NCI-H524 treated with DMSO at 0.1 percent for 48 hours (cell line): ENCODE measurements around the gene GK.
"Not testable (repeated sequence)": the region's sequence is repeated elsewhere in the genome, so short reads cannot be mapped to it uniquely, and the experiment has no call there.

Experiments used
- DNase-seq: peaks from one replicate; lab custom pipeline; 2025; lab: John Stamatoyannopoulos, UW

GK gene

DNA sequence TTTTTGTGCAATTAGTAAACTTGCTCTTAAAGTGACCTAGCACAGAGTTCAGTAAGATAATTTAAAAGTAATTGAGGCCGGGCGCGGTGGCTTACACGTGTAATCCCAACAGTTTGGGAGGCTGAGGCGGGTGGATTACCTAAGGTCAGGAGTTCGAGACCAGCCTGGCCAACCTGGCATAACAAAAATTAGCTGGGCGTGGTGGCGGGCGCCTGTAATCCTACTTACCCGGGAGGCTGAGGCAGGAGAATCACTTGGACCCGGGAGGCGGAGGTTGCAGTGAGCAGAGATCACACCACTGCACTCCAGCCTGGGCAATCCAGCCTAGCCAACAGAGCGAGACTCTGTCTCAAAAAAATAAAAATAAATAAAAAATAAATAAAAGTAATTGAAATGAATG is 1.2 kb downstream of the GK start:
- not testable (repeated sequence) for DNase-seq

DNA sequence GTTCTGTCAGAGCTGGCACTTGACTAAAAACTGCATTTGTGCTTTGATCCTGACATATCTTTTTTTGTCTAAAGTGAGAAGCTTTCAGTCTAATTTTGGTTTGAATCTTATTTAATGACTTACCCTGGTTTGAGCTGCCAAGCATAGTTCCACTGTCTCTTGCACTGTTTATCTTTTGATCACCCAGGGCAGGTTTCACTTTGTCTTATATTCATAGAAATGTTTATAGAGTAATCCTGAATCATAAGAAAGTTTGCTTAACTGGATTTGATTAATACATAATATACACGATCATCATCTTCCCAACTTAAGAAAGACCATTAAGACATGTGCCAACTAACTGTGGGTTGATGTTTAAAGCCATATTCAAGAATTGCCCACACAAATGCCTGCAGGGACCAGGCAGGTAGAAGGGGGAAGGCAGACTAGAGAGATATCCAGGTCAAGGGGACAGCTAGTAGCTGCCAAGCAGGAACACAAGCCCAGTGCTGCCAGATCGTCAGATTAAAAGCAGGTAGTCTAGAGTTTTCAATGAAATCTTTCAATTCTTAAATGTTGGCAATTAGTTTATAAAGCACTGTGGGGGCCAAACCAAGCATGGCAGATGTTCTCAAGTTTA is 1.9 kb downstream of the GK start:
- DNase-seq = no peak

DNA sequence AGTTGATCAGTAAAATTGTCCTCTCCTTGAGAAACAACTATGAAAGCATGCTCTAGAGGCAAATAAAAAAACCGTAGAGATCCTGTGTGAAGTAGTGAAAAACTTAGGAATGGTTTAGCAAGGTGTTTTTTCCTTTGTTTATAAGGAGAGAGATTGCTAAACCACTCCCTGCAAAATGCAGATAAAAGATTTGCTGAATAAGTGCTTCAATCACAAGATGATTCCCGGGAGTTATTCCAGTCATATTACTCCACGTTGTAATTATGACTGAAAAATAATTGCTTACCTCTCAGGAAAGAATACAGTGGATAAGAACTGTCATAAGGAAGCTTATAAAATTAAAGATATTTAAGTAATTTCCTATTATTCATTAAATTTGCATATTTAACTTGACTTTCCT is 2.8 kb downstream of the GK start:
- DNase-seq = no peak

DNA sequence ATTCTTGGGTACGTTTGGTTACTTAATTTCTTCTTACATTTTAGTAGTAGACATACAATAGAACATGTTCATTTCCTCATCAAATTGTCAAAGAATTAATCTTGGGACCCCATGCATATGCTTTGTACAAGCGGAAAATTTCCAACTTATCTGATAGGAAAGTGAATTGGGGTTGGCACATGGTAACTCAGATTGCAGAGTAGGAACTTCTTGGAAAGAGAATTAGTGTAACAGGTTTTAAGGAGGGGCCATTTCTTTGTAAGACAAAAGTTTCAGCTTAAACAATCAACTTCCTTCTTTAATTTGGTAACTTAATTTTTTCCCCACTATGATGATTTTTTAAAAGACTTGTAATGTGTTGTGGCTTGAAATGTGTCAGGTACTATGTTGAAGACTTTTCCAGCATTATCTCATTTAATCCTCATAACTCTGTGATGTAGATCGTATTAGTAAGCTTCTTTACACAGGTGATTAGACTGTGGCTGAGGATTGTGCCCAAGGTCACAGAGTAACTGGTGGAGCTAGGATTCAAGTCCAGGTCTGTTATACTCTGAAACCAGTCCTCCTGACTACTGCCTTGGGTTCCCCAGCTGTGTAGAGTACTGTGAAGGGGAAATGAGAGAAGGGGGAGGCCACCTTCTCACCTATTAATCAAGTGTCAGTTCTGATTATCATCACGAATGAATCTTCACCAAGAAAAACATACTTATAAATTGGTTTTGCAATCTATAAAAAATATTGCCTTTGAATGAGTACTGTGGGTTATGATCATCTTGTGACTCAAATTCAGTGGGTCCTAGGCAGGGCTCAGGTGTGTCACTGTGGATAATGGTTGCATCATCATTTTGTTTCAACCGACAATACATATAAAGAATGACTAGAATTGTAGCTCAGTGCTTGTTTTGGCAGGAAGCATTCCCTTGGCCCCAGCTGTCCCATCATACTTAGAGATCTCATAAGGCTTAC is 4.3 kb downstream of the GK start:
- no peak for DNase-seq

DNA sequence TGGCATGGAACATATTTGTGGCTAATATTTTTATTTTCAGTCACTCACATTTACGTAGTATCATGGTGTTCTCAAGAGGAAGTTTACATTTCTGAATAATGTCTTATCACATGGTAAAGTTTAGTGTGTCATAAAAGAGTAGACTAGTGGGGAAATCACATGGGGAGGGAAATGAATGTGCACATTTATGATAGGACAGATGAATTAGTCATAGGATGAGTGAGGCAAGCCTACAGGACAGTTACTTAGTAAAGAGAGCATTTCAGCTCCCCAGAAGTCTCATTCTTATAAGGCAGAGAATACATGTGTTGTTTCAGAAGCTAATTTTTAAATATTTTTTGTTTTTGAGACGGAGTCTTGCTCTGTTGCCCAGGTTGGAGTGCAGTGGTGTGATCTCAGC is 6.2 kb downstream of the GK start:
- DNase-seq = no peak

DNA sequence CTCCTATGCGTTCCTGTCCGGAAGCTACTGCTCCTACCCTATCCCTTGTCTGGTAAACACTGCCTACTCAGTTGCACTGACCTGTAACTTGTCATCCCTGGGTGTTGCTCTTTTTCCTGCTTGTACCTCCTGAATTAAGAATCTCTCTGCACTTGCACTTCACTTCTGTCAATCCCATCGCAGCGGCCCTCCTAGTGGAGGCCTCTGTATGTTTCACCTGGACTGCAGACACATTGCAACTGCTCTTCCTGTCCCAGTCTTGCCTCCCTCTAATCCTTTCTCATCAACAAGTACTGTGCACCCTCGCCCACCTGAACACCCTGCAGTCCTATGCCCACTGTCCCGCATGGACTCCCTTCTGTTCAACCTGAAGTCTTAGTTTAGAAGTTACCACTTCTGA is 8.0 kb downstream of the GK start:
- no peak for DNase-seq

DNA sequence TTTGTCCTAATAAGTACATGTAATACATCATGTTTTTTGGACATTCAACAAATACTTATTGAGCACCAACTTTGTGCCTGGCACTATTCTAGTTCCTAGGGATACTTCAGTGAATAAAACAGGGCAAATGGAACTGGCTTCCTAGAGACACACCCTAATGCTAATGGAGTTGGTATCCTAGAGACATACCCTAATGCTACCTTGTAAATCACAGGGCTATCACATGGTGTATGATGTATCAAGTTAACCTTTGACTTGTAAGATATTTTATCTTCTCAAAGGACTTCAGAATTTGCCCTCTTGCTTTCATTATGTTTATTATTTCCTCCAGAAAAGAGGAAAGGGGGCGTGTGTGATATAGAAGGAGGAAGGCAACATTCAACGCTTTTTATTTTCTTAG is 10.1 kb downstream of the GK start:
- DNase-seq = no peak

DNA sequence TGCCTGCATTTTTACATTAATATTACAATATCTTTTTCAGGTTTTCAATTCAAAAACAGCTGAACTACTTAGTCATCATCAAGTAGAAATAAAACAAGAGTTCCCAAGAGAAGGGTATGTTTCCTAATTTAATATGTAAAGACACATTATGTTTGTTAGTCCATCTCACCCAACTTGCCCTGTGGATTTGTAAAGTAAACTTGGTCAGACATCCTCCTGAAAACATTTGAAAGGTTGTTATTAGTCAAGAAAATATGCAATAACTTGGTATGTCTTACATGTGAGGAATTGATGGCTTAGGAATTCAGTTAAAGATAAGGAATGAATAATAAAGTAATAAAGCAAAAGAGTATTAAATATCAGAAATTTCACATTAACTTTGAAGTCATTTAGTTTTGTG is 12.2 kb downstream of the GK start:
- DNase-seq = no peak

DNA sequence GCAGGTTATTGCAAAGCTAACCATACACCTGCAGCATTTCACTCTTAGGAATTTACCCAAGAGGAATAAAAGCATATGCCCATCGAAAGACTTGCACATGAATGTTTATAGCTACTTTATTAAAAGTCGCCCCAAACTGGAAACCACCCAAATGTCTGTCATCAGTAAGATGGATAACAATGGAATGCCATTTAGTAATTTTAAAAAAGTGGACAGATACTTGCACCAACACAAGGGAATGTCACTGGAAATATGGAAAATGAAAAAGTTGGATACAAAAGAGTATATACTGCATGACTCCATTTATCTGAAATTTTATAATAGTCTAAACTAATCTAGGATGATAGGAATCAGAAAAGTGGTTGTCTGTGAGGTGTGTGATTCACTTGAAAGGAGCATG is 12.9 kb downstream of the GK start:
- no peak for DNase-seq

DNA sequence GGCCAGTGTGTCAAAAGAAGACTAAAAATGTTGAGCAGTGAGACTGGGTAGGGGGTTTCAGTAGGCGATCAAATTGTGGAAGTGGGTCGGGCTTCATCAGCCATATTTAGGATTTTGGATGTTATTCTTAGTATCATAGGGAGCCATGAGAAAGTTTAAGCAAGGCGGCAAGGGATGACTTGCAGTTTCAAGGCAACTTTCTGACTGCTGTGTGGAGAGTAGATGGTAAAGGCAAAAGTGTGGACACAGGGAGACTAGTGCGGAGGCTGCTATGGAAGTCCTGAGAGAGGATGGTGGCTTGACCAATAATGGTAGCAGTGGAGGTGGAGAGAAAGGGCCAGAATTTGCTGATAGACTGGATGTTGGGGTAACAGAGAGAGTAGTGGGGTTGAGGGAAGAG is 15.4 kb downstream of the GK start:
- DNase-seq = no peak

DNA sequence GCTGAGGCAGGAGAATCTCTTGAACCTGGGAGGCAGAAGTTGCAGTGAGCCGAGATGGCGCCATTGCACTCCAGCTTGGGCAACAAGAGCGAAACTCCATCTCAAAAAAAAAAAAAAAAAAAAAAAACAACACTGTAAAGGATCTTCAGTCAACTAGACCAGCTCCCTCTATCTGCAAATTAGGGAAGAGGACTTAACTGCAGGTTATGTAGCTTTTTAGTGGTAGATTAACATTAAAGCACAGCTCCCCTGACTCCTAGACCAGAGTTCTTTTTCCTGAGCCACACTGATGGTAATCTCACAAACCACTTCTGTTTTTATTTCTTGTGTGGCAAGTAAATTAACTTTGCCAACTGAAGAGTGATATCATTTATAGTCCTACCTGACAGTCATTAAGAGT is 18.0 kb downstream of the GK start:
- DNase-seq = not testable (repeated sequence)

DNA sequence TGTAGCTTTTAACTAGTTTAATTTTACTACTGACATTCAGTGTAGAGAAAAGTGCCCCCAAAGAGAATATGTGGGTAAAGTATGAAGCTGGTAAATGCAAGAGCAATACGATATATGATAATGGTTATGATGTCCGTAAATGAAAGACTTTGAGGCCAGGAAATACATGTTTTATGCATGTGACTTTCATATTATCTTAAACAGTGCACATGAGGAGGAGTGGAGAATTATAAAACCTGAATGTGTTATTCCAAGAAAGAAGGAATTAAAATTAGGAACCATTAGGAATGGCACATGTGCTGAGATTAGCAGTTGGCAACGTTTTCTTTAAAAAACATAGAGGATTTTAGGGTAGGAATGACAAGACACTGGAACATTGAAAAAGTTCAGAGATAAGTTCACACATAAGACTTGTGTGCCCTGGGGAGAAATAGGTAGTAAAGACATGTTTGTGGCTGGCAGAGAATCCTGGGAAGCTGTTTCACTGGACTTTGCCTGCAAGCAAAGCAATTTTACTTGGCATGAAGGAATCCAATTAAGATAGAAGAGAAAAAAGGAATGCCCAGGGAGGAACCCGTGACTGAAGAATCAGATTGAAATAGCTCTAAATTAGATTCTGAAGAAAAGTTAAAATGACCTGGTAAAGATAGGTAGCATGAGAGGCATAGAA is 20.0 kb downstream of the GK start:
- DNase-seq = no peak

DNA sequence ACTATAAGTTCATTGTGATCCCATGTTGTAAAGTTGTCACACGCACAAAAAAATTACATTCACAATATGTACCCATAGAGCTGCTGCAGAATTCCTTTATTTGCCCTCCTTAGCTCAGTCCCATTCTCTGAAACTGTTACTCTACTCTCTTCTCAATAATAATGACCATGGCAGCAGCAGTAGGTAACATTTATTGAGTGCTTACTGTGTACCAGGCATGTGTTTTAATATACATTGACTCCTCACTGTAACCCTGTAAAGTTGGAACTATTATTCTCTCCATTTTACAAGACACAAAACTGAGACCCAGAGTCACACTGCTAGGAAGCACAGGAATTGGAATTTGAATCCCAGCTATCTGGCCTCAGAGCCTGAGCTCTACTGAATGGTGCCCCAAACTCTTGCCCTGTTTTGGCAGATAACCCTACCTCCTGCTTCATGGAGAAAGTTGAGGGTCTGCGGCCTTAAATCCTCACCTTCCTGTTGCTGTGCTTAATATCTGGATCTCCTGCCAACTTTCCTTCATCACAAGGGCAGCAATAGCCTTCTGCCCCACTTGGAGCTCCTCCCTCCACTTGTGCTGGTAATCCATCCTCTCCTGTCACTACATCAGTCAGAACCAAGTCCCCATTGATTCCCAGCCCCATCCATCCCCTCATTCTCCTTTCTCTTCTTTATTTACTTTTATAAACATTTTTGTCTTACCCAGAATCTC is 20.8 kb downstream of the GK start:
- no peak for DNase-seq

DNA sequence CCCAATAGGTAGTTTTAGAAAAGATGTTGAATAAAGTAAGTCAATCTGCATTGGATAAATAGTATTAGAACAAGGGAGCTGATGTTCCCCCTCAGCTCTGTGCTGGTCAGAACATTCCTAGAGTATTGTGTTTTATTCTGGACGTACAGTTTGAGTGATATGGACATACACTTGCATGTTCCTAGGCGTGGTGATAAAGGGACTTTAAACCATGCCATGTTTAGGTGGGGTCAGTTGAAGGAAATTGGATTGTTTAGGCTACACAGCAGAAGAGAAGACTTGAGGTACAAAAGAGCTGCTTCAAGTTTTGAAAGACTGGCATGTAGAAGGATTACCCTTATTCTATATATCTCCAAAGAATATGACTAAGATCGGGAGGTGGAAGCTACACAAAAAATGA is 21.6 kb downstream of the GK start:
- no peak for DNase-seq

DNA sequence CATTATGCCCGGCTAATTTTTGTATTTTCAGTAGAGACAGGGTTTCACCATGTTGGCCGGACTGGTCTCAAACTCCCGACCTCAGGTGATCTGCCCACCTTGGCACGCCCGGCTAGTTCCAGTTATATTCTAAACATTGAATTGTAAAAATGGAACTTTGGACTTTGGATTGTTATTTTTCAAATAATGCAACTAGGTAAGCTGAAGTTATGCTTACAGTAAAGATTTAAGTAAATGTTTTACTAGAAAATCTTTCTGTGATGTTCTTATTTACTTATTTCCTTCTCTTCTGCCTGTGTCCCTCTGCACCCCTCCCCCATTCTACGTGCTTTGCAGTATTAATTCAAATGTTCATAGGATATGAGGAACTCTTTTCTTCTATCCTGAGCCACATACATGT is 26.1 kb downstream of the GK start:
- no peak for DNase-seq

DNA sequence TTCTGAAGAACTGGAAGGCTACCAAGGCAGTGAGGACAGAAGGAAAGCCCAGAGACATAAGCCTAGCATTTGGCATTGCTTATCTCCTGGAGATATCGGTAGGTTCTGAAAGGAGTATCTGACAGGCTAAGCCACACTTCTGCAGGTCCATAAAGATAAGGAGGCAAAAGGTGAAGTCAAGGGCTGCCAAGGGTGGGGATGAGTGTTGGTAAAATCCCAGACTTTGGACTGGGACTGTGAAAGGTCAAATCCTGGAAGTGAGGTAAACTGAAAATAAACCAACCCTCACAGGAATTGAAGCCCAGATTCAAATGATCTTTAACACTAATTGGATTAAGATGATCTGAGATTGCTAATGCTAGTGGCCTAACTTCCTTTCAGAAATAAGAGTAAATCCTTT is 27.4 kb downstream of the GK start:
- DNase-seq = no peak

DNA sequence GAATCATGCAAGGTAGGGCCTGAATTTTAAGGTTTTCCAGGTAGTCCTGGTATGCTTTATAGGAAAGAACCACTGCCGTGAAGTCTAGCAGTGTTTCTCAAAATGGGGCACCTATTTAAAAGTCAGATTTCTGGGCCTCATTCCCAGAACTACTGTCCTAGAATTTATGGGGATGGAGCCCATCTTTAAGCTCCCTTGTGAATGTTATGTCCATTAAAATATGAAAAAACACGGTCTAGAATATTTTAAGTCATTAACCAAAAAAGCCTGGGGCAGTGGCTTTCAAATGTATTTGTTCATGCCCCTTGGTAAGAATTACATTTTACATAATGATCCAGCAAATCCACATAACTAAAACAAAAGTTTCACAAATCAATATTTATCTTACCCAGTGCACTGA is 35.4 kb downstream of the GK start:
- DNase-seq = no peak

DNA sequence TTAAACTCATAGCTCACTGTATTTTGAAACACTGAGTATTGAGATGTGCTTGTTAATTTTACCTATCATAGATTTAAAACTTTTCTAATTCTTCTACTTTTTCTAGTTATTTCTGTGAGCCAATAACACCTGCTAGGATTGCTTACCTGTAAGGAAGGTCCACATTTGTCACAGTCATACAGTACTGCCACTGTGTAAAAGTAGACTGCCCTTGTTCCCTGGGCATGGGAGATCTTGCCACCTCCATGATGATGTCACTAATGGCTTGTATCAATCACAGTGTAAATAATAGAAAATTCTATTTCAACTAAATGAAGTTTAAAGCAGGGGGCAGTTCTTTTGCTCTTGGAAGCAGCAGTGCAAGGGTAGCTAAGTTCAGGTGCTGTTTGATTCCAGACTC is 35.9 kb downstream of the GK start:
- DNase-seq = no peak

DNA sequence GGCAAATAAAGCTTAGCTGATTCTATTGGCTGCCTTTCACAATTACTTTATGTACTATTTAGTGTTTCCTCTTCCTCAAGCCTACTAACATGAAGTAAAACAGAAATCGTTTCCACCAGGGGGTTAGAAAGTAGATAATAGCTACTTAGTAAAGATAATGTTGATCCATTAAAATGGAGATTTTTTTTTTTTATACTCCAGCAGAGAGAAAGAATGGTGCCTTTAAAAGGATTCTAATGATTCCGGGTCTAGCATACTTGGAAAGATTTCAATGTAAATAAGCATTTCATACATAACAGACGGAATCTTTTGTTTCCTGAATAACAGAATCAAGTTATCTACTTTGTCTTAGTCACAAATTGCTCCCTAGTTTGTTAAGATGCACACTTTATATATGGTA is 37.1 kb downstream of the GK start:
- no peak for DNase-seq

DNA sequence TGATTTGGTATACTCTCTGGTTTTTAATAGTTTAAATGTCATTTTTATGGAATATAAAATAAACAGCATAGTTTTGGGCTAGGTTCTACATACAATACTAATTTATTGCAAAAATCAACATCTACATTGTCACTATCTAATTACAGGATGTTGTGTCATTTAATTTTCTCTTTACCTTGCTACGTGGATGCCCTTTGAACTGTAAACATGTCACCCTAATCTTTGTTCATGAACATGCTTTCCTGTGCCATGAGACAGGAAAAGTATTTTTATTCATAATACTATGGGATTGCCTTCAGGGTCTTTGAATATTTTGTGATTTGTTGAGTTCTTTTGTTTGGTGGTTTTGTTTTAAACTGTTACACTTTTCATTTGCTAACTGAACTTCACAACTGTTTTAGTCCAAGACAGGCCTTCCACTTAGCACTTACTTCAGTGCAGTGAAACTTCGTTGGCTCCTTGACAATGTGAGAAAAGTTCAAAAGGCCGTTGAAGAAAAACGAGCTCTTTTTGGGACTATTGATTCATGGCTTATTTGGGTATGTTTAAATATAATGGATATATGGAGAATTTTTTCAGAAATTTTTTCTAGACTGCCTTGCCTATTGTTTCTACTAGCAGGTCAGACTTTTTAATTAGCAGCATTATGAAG is 40.9 kb downstream of the GK start:
- DNase-seq = no peak

DNA sequence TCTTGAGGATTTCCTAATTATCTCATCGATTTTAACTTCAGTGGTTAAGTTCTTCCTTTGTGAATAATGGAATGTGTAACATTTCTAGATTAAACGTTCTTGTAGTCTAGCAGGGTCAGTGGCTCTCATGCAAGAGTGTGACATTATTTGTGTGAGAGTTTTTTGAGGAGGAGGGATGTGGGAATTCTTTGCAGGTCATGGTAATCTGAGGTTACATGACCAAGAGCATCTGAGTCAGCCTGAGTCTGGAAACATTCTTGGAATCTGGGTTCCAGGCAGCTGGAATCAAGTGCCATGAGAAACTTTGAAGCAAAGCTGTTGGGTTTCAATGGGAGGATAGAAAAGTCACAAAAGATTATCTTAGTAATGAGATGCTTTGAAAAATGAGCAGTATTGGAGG is 49.5 kb downstream of the GK start:
- no peak for DNase-seq

DNA sequence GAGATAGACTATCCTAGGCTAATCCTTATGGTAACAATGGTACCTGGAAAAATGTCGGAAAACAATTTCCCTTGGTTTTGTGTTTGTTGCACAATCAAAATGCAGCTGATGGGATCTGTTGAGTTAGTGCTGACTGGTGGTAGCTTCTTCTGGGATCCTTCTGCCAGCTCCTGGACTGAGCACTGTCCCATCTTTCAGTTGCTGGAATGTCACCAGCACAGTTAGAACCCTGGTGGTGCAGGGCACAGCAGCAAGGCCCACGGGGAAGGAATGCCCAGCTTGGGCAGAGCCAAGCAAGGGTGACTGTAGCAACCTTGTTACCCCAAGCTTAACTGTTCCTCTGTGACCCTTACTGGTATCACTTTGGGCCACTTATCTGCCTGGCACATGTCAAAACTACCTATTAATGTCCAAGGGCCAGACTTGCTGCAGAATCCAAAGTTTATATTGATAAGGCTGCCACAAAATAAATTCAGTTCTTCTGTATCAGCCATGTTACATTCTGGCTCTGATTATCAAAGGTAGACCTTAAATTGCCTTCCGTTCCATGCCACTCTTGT is 53.1 kb downstream of the GK start:
- DNase-seq = no peak
